Smooth muscle cell of the pulmonary artery (primary cell): ENCODE data around the gene RRBP1. TPM values are rescaled to one million over a fixed set of nuclear protein-coding genes. Genes with fewer than 3 reads are reported as not detected.

ENCODE experiments used
- total RNA-seq: library from RNA; depleted of rRNA; stranded (reverse); fragments of >200 nt; gene quantifications from 2 replicates; pipeline ENCODE4 v1.2.3, GENCODE V29; 2014

RRBP1 gene
- total RNA-seq = 244 and 307 TPM in 2 replicates

GRCh38 chr20:17682103-17682888, at the start of gene RRBP1:
Gene RRBP1, minus strand, starts transcription at chr20:17682242. Its CDS starts 21,735 bp downstream, at chr20:17660507.

GRCh38 chr20:17699931-17700351, 17.9 kb upstream of the RRBP1 start, which contains the start of gene BANF2:
Gene BANF2, plus strand, starts transcription at chr20:17699966. Its CDS starts 25,060 bp downstream, at chr20:17725026.

GRCh38 chr20:17569616-17570346, 112.3 kb downstream of the RRBP1 start, which contains the start of gene DSTN:
Gene DSTN, plus strand, starts transcription at chr20:17570075. Its CDS starts 134 bp downstream, at chr20:17570209.

Other genes starting within 250 kb of the RRBP1 start
- gene BFSP1, start 150.9 kb downstream of the RRBP1 start, total RNA-seq = 1.3 and 1.6 TPM in 2 replicates
- gene DSTN, start 112.2 kb downstream of the RRBP1 start, total RNA-seq = 302 and 307 TPM in 2 replicates
- not detected in 2 replicates for gene BANF2, start 17.7 kb upstream of the RRBP1 start, total RNA-seq